ENCODE data around the gene NEBL. TPM values are rescaled to one million over a fixed set of nuclear protein-coding genes. Genes with fewer than 3 reads are reported as not detected.

NEBL gene
- total and polyA plus RNA-seq, 2 donors: 2.0 to 28.4 TPM

DNA sequence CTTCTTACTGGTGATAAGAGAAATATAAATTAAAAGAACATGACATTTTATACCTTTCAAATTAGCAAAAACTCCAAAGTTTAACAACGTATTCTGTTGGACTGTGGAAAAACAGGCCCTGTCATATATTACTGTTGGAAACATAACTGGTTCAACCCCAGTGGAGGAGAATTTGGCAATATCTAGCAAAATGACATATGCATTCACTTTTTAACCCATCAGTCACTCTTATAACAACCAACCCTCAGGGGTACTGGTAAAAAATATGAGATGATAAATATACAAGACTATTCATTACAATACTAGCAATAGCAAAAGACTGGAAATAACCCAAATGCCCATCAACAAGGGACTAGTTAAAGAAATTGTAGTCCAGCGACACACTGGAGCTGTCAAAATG lies 22.9 kb upstream of the NEBL start:
- DNase-seq (ENCODE audit: extremely low spot score): no peak
- Histone ChIP-seq H3K4me1 (ENCODE audit: insufficient read depth) (no peaks in the 10 kb centered on the region), H3K27ac (ENCODE audit: low read depth) (no peak overlapping the region), H3K4me3 (ENCODE audit: low read depth, low read length) (no peak overlapping the region), H3K36me3 (ENCODE audit: insufficient read depth) (peaks cover 2% of the 10 kb centered on the region)
- WGBS: 88% methylated on average over 2 of the region's 2 CpGs

DNA sequence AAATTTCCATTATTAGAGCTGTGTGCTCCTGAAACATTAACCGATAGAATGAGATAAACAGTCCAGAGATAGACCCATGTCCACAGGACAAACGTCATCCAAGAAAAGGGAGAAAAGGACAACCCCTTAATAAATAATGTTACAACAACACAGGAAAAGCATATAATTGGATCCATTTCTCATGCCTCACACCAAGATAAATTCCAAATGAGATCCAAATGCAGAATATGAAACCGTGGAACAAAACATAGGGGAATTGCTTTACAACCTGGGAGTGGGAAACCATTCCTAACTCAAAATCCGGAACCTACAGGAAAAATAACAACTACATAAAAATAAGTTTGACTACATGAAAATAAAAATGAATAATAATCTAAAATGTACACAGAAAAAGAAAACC lies 22.4 kb upstream of the NEBL start:
- WGBS: 85% methylated on average over 4 of the region's 4 CpGs
- Histone ChIP-seq H3K4me3 (ENCODE audit: low read depth, low read length) (no peak overlapping the region), H3K36me3 (ENCODE audit: insufficient read depth) (peaks cover 2% of the 10 kb centered on the region), H3K4me1 (ENCODE audit: insufficient read depth) (no peaks in the 10 kb centered on the region), H3K27ac (ENCODE audit: low read depth) (no peak overlapping the region)
- no peak for DNase-seq (ENCODE audit: extremely low spot score)

DNA sequence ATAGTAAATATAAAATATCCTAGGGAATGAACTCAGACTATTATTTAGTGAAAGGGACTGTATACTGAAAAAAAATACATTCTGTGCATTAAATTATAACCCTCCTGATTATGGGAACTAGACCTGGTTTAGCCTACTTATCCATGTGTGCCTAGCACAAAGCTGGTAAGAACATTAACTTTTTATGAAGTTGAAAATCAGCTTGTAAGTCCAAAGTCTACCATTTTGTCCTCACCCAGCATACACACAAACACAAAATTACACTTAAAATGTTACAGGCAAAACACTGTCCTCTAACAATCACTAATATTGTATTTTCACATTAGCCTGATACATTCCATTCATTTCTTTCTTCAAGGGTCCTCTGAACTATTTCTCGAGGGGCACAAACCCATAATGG lies 19.9 kb upstream of the NEBL start:
- Histone ChIP-seq H3K4me1 (ENCODE audit: insufficient read depth) (no peaks in the 10 kb centered on the region), H3K4me3 (ENCODE audit: low read depth, low read length) (no peak overlapping the region), H3K36me3 (ENCODE audit: insufficient read depth) (peaks cover 2% of the 10 kb centered on the region), H3K27ac (ENCODE audit: low read depth) (no peak overlapping the region)
- WGBS: 74% methylated on average over 1 of the region's 1 CpG
- no peak for DNase-seq (ENCODE audit: extremely low spot score)

DNA sequence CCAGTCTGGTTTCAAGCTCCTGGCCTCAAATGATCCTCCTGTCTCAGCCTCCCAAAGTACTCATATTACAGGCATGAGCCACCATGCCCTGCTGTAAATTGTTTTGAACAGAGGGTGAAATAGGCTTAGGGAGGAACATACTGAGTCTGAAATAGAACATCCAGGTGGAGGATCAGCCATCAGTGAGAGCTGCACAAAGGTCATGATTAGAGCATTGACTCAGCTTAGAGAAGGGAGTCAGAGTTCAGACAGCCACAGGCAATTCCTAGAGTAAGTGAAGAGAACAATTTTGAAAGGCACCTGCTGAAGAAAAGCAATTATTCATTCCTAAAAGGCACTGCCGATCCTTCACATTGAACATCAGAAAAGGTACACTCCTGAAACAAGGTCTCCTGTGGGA lies 15.9 kb upstream of the NEBL start:
- H3K4me3 ChIP-seq (ENCODE audit: low read depth, low read length): no peak overlapping the region
- no peak for DNase-seq (ENCODE audit: extremely low spot score)
- peaks cover 1% of the 10 kb centered on the region for H3K4me1 ChIP-seq (ENCODE audit: insufficient read depth)
- WGBS: 94% methylated on average over 1 of the region's 1 CpG
- H3K27ac ChIP-seq (ENCODE audit: low read depth): no peak overlapping the region
- H3K36me3 ChIP-seq (ENCODE audit: insufficient read depth): no peaks in the 10 kb centered on the region

DNA sequence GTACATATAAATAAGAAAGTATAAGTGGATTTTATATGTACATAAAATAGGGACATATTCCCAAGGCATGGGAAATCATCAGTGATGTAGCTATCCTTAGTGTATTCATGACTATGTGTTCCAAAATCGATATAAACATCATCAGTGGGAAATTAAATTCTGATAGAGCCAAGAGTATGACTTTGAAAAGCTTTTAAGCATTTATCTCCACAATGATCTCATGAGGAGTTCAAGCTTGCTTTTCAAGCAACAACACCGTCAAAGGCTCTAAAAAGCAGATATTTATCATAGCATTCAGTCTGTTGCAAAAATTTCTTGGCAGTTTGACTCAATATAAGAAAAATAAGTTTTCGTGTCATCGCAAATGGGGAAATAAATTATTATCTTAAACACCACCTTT lies 14.5 kb upstream of the NEBL start:
- WGBS: 57% methylated on average over 4 of the region's 4 CpGs
- DNase-seq (ENCODE audit: extremely low spot score): no peak

DNA sequence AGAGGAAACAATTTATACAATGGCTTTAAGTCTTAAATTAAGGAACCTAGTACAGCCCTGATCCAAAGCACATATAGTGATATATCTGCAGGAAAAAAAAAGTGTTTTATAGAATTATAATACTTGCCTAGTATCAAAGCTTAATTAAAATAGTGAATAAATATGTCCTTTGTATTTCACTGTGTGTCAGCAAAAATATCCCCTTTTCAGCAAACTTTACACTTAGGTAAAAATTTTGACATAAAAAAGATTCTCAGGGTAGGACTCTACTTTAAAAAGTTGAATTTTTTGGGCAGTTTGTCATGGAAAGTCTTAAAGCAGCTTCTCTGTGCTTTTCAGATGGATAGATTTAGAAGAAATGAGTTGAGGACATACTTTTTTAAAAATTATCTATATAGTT lies 12.7 kb upstream of the NEBL start:
- Histone ChIP-seq H3K36me3 (ENCODE audit: insufficient read depth) (no peaks in the 10 kb centered on the region), H3K4me3 (ENCODE audit: low read depth, low read length) (no peak overlapping the region), H3K4me1 (ENCODE audit: insufficient read depth) (peaks cover 1% of the 10 kb centered on the region), H3K27ac (ENCODE audit: low read depth) (no peak overlapping the region)
- no peak for DNase-seq (ENCODE audit: extremely low spot score)

More for the DNA sequence above, 14.5 kb upstream of the NEBL start:
- H3K27ac ChIP-seq (ENCODE audit: low read depth): no peak overlapping the region
- no peaks in the 10 kb centered on the region for H3K36me3 ChIP-seq (ENCODE audit: insufficient read depth)
- no peak overlapping the region for H3K4me3 ChIP-seq (ENCODE audit: low read depth, low read length)
- H3K4me1 ChIP-seq (ENCODE audit: insufficient read depth): peaks cover 1% of the 10 kb centered on the region

DNA sequence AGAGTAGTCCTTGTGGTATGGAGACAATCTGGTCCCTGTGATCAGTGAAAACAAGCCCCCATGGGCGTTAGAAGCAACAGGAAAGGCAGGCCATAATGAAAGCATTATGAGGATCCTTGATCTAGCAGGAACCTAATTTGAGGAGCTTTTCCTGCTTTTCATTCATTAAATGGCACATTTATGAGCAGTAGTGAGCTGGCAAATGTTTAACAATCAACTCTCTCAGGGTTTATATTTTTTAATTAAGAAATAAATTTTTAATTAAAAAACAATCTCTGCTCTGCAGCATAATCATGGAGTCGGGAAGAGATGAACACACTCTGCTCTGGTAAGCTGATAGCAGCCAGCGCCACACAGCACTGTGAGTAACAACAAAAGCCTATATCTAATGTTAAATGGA lies 11.3 kb upstream of the NEBL start:
- DNase-seq (ENCODE audit: extremely low spot score): no peak
- H3K27ac ChIP-seq (ENCODE audit: low read depth): no peak overlapping the region
- 73% methylated on average over 3 of the region's 3 CpGs for WGBS

DNA sequence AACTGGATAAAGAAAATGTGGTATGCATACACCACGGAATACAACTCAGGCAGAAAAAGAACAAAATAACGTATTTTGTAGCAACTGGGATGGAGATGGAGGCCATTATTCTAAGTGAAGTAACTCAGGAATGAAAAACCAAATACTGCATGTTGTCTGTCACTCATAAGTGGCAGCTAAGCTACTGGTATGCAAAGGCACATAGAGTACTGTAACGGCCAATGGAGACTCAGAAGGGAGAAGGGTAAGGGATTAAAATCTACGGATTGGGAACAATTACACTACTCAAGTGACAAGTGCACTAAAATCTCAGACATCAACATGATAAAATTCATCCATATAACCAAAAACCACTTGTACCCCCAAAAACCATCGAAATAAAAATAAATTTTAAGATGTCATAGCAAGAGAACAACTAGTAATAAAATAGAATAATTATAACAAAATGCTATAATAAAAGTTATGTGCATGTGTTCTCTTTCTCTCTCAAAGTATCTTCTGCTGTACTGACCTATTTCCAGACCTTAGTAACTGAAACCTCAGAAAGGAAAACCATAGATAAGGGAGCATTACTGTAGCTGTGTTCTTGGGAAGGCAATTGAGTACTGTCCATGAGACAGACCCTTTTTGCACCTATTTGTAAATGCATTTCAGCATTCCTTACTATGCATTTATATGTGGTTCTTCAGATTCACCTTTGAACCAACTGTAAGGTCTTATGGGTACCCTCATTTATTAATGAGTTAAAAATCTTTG lies 6.7 kb upstream of the NEBL start:
- H3K36me3 ChIP-seq (ENCODE audit: insufficient read depth): no peaks in the 10 kb centered on the region
- no peak for DNase-seq (ENCODE audit: extremely low spot score)
- no peaks in the 10 kb centered on the region for H3K4me1 ChIP-seq (ENCODE audit: insufficient read depth)
- 89% methylated on average over 5 of the region's 5 CpGs for WGBS
- H3K27ac ChIP-seq (ENCODE audit: low read depth): no peak overlapping the region
- H3K4me3 ChIP-seq (ENCODE audit: low read depth, low read length): no peak overlapping the region

More for the DNA sequence above, 11.3 kb upstream of the NEBL start:
- Histone ChIP-seq H3K4me1 (ENCODE audit: insufficient read depth) (peaks cover 1% of the 10 kb centered on the region), H3K4me3 (ENCODE audit: low read depth, low read length) (no peak overlapping the region), H3K36me3 (ENCODE audit: insufficient read depth) (no peaks in the 10 kb centered on the region)

DNA sequence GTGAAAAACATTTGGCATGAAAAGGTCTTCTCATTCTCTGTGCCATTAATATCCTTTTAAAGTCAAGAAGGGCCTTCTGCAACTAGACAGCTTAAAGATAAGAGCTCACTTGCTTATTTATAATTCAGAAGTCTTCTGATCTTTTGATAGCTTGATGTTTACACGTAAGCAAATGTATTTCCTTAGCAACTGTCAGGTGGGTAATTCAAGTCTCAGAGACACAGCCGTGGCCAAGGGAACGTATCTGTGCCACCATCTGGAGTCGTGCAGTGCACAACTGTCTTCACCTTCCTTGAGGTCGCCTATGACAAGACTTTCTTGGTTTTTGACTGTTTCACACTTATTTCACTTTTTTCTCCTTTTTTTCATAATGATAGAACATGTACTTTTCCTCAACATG lies 4.0 kb upstream of the NEBL start:
- WGBS: 71% methylated on average over 5 of the region's 5 CpGs

DNA sequence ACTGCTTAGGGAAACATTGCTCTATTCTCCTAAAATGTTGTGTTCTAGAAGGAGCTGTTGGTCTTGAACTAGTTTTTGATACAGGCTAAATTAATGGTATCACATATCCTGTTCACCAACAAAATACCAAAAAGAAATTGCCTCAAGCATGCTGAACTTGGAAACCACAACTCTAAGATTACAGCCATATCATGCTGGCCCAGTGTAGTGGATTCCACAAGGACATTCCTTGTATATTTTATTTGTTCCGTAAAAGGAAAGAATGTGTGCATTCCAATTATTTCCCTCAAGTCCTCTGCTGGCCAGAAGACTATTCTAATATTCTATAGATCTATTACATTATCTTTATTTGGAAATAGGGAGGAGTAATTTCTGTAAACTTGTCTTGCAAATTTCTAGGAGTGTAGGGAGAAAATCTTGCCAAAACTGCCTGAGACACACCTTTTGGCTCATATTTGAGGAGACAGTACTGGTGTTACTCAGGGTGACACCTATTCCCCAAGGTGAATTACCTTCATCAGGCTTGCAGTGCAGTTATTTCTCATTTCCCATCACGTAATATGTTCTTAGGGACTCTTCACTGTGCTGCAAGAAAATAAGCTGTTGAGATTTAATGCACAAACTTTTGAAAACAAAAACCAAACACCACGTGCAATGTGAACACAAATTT lies 1.9 kb upstream of the NEBL start:
- H3K27ac ChIP-seq (ENCODE audit: low read depth): no peak overlapping the region
- WGBS: 65% methylated on average over 3 of the region's 3 CpGs
- DNase-seq (ENCODE audit: extremely low spot score): no peak
- no peaks in the 10 kb centered on the region for H3K4me1 ChIP-seq (ENCODE audit: insufficient read depth)
- H3K36me3 ChIP-seq (ENCODE audit: insufficient read depth): no peaks in the 10 kb centered on the region
- no peak overlapping the region for H3K4me3 ChIP-seq (ENCODE audit: low read depth, low read length)

More for the DNA sequence above, 4.0 kb upstream of the NEBL start:
- Histone ChIP-seq H3K36me3 (ENCODE audit: insufficient read depth) (no peaks in the 10 kb centered on the region), H3K4me1 (ENCODE audit: insufficient read depth) (no peaks in the 10 kb centered on the region), H3K27ac (ENCODE audit: low read depth) (no peak overlapping the region), H3K4me3 (ENCODE audit: low read depth, low read length) (no peak overlapping the region)
- DNase-seq (ENCODE audit: extremely low spot score): no peak

DNA sequence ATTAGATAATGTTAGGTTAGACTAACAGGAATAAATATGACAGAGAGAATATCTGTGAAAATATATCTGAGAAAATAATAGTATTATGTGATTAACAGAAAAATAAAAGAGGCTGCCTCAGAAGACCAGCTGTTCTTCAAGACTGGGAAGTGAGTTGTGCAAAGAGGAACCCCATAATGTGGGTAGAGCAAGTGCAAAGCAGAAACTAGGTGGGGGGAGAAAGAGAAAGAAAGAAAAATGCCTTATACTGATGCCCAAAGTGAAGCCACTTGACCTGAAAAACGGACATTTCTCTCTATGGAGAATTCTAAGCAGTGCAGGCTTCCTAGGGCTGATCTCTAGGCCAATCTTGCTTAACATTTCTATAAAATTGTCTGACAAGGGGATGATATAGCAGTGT lies 3.8 kb downstream of the NEBL start:
- no peak overlapping the region for H3K4me3 ChIP-seq (ENCODE audit: low read depth, low read length)
- H3K27ac ChIP-seq (ENCODE audit: low read depth): no peak overlapping the region
- no peak for DNase-seq (ENCODE audit: extremely low spot score)
- H3K4me1 ChIP-seq (ENCODE audit: insufficient read depth): no peaks in the 10 kb centered on the region
- 69% methylated on average over 1 of the region's 1 CpG for WGBS
- no peaks in the 10 kb centered on the region for H3K36me3 ChIP-seq (ENCODE audit: insufficient read depth)

DNA sequence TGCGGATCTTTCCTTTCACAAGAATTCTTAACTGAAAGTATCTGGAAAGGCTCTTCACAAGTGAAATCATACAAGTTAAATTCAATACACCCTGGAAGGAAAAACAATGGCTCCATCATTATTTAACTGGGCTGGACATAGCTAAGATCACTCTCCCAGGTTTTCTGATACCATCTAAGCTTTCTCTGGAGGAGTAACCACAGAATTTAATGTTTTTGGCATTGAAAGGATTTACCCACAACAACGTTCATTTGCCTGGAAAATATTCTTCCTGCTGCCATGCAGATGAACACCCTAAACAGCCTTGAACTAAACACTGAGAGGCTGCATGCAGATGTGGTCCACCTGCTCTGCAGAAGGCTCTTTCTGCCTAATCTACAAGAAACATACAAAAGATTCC lies 4.3 kb downstream of the NEBL start:
- no peaks in the 10 kb centered on the region for H3K4me1 ChIP-seq (ENCODE audit: insufficient read depth)
- 69% methylated on average over 2 of the region's 2 CpGs for WGBS
- DNase-seq (ENCODE audit: extremely low spot score): no peak
- H3K27ac ChIP-seq (ENCODE audit: low read depth): no peak overlapping the region
- H3K4me3 ChIP-seq (ENCODE audit: low read depth, low read length): no peak overlapping the region
- no peaks in the 10 kb centered on the region for H3K36me3 ChIP-seq (ENCODE audit: insufficient read depth)

DNA sequence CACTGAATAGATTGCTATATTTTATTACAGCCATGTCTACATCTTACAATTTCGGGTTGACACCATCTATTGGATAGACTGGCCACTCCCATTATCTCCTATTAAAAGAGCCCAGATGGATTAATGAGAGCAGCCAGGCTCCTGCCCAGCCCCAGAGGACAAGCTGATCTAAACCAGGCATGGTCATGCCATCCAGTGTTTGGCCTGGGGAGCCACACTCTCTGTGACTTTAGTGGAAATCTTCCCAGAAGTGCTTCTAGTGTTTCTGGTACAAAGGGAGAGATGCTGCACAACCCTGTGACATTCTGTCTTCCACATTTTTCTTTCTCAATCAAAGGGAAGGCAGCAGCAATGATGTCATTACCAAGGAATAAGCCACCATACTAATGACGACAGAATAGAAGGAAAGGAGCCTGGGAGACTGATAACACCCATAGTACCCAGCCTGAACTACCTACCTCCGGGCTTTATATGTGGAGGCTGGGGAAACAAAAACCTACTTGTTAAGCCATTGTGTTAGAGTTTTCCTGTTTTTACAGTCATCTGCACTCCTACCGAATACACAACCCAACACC lies 5.0 kb downstream of the NEBL start:
- Histone ChIP-seq H3K27ac (ENCODE audit: low read depth) (no peak overlapping the region), H3K36me3 (ENCODE audit: insufficient read depth) (no peaks in the 10 kb centered on the region), H3K4me1 (ENCODE audit: insufficient read depth) (no peaks in the 10 kb centered on the region), H3K4me3 (ENCODE audit: low read depth, low read length) (no peak overlapping the region)
- 91% methylated on average over 4 of the region's 4 CpGs for WGBS
- no peak for DNase-seq (ENCODE audit: extremely low spot score)

DNA sequence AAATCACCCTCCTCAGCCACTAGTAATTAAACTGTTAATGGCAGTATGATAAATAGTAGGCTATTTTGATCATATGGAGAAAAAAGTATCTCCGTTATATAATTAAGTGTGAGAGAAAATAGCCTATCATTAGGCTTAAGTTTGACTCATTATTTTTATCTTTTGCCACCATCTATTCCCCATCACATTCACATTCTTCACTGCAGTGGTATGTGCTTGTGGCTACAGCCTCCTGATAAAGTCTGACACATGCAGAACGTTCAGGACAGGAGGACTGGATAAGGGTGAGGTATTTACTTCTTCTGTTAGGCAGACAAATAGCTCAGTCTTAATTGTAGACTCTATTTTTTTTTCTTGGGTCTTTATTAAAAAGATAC lies 5.8 kb downstream of the NEBL start:
- H3K4me3 ChIP-seq (ENCODE audit: low read depth, low read length): no peak overlapping the region
- no peak for DNase-seq (ENCODE audit: extremely low spot score)
- no peak overlapping the region for H3K27ac ChIP-seq (ENCODE audit: low read depth)
- no peaks in the 10 kb centered on the region for H3K36me3 ChIP-seq (ENCODE audit: insufficient read depth)
- H3K4me1 ChIP-seq (ENCODE audit: insufficient read depth): no peaks in the 10 kb centered on the region
- 47% methylated on average over 2 of the region's 2 CpGs for WGBS
